NCI-H2107 treated with DMSO at 0.1 percent for 48 hours (cell line): Measurements from ENCODE around the gene PPFIBP1.

Experiments
- DNase-seq: peaks from one replicate; lab custom pipeline; 2025; ENCODE audit not compliant: unreplicated experiment; lab: John Stamatoyannopoulos, UW

PPFIBP1 gene

GRCh38 chr12:27523642-27524493 lies at the start of gene PPFIBP1:
Gene PPFIBP1 (plus strand): TSS chr12:27524206. CDS start chr12:27633397, 109,191 bp downstream.
- DNase-seq, result peak; percentile 97

DNA sequence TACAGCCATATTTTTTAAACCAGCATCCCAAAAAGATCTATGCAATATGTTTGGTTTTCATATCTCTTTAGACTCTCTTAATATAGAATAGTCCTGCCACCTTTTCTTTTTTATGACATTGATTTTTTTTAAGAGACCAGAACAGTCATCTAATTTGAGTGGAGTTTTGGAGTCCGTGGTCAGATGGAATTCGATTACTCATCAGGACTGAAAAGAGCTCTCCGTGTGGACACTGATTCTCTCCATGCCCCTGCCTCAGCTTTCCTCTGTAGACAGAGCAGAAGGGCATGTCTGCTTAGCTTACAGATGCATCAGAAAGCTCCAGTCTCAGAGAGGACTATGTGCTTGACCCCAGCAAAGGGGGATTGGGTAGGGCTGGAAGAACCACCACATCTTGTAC lies 49.7 kb upstream of the PPFIBP1 start:
- no peak for DNase-seq

- DNase-seq, result no peak
Observed at GRCh38 chr12:27477049-27477448, 47.0 kb upstream of the PPFIBP1 start.

DNA sequence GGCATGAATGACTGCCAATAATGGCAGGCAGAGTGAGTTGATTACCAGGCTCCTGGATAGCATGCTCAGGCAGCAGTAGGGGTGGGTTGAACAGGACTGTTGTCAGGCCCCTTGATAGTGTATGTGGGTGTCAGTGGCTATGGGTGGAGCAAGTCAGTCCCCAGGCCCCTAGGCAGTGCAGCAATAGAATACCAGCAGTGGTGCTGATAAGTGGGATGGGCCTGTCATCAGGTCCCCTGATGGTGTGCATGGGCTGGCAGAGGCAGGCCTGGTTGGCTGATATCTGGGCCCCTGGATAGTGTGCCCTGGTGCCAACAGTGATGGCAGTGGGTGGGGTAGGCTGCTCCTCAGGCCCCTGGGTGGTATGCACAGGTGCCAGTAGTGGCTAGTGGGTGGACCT lies 45.1 kb upstream of the PPFIBP1 start:
- no peak for DNase-seq

DNA sequence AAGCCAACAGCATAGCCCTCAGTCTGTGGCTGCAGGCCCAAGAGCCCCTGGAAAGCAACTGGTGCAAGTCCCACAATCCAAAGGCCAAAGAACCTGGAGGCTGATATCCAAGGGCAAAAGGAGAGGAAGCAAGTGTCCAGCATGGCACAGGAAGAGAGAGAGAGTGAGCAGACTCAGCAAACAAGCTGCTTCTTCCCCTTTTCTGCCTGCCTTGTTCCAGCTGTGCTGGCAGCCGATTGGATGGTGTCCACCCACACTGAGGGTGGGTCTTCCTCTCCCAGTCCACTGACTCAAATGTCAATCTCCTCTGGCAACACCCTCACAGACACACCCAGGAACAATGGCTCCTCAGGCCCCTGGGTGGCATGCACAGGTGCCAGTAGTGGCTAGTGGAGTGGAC lies 44.0 kb upstream of the PPFIBP1 start:
- DNase-seq, result no peak

DNA sequence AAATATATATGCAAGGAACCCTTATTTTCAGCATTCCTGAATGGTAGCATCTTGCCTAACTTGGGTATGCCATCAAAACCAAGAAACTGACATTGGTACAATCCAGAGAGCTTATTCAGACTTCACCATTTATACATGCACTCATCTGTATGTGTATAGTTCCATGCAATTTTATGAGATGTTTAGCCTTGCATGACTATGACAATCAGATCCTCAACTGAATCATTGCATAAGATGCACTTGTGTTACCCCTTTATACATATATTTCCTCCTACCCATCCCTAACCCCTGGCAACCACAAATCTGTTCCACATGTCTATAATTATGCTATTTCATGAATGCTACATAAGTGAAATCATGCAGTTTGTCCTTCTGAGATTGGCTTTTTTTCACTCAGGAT lies 37.0 kb upstream of the PPFIBP1 start:
- DNase-seq, result no peak

- DNase-seq, result no peak
Observed at GRCh38 chr12:27488479-27488878, 35.5 kb upstream of the PPFIBP1 start.

DNA sequence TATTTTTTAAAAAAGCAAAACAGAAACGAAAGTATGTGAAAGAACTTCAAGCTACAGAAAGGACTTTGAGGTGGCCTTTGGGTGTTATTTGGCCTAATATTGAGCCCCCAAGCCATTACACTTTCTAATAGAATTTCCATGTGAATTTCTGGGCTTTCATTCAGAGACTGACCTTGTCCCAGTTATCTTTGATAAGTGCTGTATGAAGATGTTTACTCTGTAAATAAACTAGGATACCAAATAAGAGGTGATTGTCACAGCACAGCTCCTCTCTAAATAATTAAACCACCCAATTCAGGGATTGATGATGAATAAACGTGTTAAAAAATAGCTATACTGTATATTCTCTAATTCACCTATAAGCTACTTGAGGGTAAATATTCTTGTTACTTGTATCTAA lies 32.8 kb upstream of the PPFIBP1 start:
- DNase-seq, result no peak

DNA sequence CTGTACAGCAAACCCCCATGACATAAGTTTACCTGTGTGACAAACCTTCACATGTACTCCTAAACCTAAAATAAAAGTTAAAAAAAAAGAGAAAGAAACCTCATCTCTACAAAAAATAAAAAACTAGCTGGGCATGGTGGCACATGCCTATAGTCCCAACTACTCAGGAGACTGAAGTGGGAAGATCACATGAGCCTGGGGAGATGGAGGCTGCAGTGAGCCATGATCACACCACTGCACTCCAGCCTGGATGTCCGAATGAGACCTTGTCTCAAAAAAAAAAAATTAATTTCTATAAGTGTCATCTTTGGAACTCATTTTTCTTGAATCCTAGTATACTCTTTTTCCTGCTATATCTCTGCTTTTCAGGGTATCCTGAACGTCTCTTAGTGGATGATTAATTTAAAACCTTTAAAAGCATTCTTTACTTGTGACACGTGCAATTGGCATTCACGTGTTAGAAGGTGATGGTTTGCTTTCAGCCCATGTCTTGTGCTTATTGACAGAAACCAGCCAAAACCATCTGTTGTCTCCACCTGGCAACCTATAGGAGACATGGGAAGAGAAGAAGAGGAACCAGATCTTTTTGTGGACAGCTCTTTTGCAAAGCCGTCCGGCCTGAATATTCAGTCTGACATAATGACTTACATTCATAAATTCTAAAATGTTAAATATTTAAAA lies 30.6 kb upstream of the PPFIBP1 start:
- no peak for DNase-seq

GRCh38 chr12:27497446-27497845 lies 26.6 kb upstream of the PPFIBP1 start:
- no peak for DNase-seq

DNA sequence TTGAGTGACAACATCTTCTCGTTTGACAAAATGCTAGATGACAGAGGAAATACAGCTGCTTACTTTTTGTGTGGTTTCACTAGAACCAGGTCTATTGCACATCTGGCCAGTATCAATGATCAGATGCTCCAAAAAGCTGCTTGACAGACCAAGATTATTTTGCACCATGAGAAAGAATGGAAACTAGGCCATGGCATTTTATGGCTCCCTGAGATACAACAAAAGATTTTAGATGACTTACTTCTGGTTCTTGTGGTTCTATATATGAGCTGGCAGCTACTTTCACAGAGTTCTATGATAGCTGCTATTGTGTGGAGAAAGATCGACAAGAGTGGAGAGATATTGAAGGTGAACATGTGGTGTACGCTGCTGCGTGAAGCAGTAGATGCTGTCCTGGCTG lies 25.9 kb upstream of the PPFIBP1 start:
- DNase-seq, result peak; percentile 66

GRCh38 chr12:27498761-27499160 lies 25.2 kb upstream of the PPFIBP1 start:
- peak; percentile 91 for DNase-seq

- DNase-seq, result no peak
Observed at GRCh38 chr12:27499377-27499776, 24.6 kb upstream of the PPFIBP1 start.

- no peak for DNase-seq
Observed at GRCh38 chr12:27500546-27500945, 23.5 kb upstream of the PPFIBP1 start.

DNA sequence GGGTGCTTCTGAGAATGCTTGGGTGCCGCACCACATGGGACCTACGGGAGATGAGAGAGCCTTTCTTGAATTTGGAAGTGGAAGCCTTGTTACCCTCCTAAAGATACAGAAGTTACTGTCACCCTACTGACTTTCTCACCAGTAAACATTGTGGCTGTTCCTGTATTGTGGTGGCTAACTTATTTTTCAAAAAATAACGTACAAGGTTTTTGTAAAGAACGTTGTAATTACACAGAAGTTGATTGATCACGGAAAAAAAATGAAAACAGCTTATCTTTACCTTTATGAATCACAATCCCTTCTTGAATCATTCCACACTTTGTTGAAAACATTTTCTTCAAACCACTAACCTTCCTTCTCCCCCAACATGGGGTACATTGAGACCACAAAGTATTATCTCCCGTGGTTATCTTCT lies 22.0 kb upstream of the PPFIBP1 start:
- no peak for DNase-seq

- DNase-seq, result no peak
Observed at GRCh38 chr12:27504507-27504906, 19.5 kb upstream of the PPFIBP1 start.

GRCh38 chr12:27505109-27505508 lies 18.9 kb upstream of the PPFIBP1 start:
- DNase-seq, result no peak

DNA sequence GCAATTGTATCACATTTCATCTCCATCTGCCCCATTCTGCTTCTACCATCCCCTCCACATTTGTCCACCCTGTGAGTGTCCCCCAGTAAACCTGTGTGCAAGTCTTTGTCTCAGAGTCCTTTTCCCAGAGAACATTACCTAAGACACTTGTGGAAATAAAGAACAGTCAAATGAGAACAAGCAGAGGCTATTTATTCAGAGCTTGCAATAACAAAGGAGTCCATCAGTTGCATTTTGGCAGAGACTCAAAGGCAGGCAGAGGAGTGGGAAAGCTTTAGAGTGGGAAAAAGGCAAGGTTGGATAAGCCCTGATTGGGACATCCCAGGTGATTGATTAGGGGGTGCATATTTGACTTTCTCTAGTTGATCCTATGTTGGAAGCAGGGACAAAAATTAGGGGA lies 18.2 kb upstream of the PPFIBP1 start:
- peak; percentile 49 for DNase-seq

GRCh38 chr12:27506645-27507189 lies 17.3 kb upstream of the PPFIBP1 start:
- DNase-seq, result no peak

- DNase-seq, result no peak
Observed at GRCh38 chr12:27508736-27509431, 15.1 kb upstream of the PPFIBP1 start.

DNA sequence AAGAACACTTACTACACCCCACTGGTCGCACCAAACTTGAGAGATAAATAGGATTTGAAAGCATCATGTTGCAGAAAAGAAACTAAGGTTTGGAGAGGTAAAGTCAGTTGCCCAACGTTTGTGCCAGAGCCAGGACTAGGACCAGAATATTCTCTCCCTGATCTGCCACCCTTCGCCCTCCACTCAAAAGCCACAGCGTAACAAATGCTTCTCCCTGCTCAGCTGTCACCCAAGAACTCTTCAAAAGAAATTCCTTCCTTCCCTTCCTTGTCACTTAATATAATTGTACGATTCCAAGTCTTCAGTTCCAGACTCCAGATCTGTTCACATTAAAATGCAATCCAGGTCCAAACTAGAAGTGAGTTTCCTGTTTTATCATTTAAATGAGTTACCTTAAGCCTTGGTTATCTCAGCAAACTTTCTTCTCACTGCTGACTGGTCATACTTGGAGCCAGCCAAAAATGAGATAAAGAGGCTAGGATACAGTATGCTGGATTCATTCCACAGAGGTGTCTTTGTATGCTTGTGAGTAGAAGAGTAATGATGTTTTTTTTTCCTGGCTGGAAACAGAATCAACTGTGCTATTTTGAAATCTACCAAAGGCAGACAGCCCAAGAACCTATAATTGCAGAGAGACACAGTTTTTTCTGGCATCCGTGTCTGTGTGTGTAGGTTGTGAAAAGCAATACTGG lies 12.8 kb upstream of the PPFIBP1 start:
- DNase-seq, result no peak
